GM12801 (cell line): ENCODE results near the gene ZNF74.

ENCODE experiments used
- CTCF ChIP-seq: IDR thresholded peaks from one replicate; pipeline ENCODE4 v1.5.1; 2011; ENCODE audit warnings: control low read depth; ENCODE audit not compliant: insufficient read length; ENCODE audit errors: extremely low read depth

Gene ZNF74

GRCh38 chr22:20386336-20386735, 7.6 kb upstream of the ZNF74 start:
- no peak for TF ChIP-seq CTCF

- TF ChIP-seq CTCF, result no peak
These were observed 7.0 kb upstream of the ZNF74 start for GRCh38 chr22:20386972-20387371.

GRCh38 chr22:20388200-20388599, 5.8 kb upstream of the ZNF74 start:
- no peak for TF ChIP-seq CTCF

GRCh38 chr22:20389288-20389687, 4.7 kb upstream of the ZNF74 start:
- TF ChIP-seq CTCF, result no peak

GRCh38 chr22:20390394-20390907, 3.5 kb upstream of the ZNF74 start:
- no peak for TF ChIP-seq CTCF

- no peak for TF ChIP-seq CTCF
These were observed 2.7 kb upstream of the ZNF74 start for GRCh38 chr22:20391222-20391621.

- no peak for TF ChIP-seq CTCF
These were observed 807 bp upstream of the ZNF74 start for GRCh38 chr22:20392983-20393704.
